Measurements from ENCODE around the gene VLDLR.

The VLDLR gene

GRCh38 chr9:2595973-2596372, 25.6 kb upstream of the VLDLR start:
- no peak for TF ChIP-seq CTCF (IDR thresholded peaks at IDR 0.05; ENCODE audit: low read depth, low read length, missing control alignments)
- DNase-seq (ENCODE audit: low read depth), result no peak
- H3K4me3 ChIP-seq (ENCODE audit: low read depth, low read length), result no peak overlapping the region

DNA sequence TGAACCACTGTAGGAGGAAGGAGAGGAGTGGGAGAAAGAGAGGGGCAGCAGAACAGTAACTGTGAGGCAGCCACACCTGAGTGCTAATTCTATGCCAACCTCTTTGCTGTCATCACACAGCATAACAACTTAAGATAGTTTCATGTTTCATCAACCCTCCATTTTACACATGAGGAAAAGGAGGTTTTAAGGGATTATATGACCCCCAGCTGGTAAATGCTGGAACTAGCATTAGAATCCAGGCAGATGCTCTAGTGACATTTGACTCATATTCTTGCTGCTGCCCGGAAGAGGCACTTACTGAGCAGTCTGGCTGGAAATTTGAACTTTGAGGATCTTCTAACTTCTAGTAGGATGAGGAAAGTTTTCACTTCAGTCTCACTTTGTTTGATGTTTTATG, 24.1 kb upstream of the VLDLR start:
- TF ChIP-seq CTCF (IDR thresholded peaks at IDR 0.05; ENCODE audit: low read depth, low read length, missing control alignments), result no peak
- DNase-seq (ENCODE audit: low read depth), result no peak
- H3K4me3 ChIP-seq (ENCODE audit: low read depth, low read length), result no peak overlapping the region

DNA sequence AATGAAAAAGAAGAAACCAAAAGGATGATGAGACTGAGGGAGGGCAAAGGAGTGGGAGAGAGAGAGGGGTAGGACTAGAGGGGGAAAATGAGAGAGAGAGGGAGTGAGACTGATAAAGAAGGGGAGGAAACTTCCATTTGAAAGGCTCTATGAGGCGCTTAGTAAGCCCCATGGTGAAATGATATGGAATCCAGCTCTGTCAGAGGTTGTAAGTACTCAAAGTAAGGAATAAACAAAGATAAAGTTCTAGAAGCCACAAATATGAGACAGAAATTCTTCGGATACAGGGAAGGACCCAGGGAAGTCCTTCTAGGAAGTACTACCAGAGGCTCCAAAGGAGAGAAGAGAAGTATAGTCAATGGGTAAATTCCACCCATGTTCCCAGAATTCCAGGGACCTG, 21.7 kb upstream of the VLDLR start:
- no peak for TF ChIP-seq CTCF (IDR thresholded peaks at IDR 0.05; ENCODE audit: low read depth, low read length, missing control alignments)
- no peak for DNase-seq (ENCODE audit: low read depth)
- H3K4me3 ChIP-seq (ENCODE audit: low read depth, low read length), result no peak overlapping the region

GRCh38 chr9:2600307-2600706, 21.3 kb upstream of the VLDLR start:
- DNase-seq (ENCODE audit: low read depth), result no peak
- H3K4me3 ChIP-seq (ENCODE audit: low read depth, low read length), result no peak overlapping the region
- TF ChIP-seq CTCF (IDR thresholded peaks at IDR 0.05; ENCODE audit: low read depth, low read length, missing control alignments), result no peak

GRCh38 chr9:2601785-2602378, 19.7 kb upstream of the VLDLR start:
- TF ChIP-seq CTCF (IDR thresholded peaks at IDR 0.05; ENCODE audit: low read depth, low read length, missing control alignments), result no peak
- no peak for DNase-seq (ENCODE audit: low read depth)
- no peak overlapping the region for H3K4me3 ChIP-seq (ENCODE audit: low read depth, low read length)

DNA sequence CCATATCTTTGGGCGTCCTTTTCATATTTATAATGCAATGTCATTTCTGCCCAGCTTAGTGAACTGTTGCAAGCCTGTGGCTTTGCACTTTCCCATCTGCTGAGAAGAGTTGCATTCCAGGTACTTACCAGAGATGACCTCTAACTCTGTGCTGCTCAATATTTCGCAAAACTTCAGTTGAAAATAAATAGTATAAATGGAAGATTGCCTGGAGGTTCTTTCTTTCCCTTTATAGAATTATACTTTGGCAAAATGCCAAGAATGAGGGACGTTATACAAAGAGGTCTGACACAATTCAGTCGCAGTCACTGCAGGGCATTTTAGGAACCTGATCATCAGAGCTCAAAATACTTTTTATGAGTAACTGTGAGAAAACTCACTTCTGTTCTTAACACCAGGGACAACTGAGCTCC, 18.9 kb upstream of the VLDLR start:
- no peak overlapping the region for H3K4me3 ChIP-seq (ENCODE audit: low read depth, low read length)
- TF ChIP-seq CTCF (IDR thresholded peaks at IDR 0.05; ENCODE audit: low read depth, low read length, missing control alignments), result no peak
- no peak for DNase-seq (ENCODE audit: low read depth)

DNA sequence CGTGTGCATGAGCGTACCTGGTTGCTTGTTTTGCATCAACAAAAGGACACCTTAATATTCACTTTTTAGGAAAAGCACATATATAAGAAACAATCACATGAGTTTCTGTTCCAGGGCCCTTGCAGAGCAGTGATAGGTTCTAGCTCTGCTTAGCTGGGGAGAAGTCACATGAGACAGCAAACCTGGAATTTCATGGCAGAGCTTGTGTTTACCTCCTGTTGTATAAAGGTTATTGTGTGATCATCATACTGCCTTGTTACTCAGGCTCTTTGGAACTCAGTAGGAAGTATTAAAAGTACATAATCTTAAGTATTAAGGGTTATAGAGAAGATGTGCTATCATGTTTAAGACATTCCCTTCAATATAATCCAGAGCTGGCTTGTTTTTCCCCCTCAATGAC, 18.0 kb upstream of the VLDLR start:
- no peak for TF ChIP-seq CTCF (IDR thresholded peaks at IDR 0.05; ENCODE audit: low read depth, low read length, missing control alignments)
- DNase-seq (ENCODE audit: low read depth), result no peak
- H3K4me3 ChIP-seq (ENCODE audit: low read depth, low read length), result no peak overlapping the region

Measured in GM12864 (cell line).